GM12878 (cell line): ENCODE data around the gene FBXL5. TPM values are rescaled to one million over a fixed set of nuclear protein-coding genes. Genes with fewer than 3 reads are reported as not detected.

Experiments
- ATAC-seq: fragments of 200-7000 bp; cut with Tn5 transposase; 3 replicates; pipeline ENCODE4 v1.9.1; 2020; ENCODE audit warnings: mild to moderate bottlenecking, moderate library complexity
- BruUV-seq: library from RNA; stranded (reverse); fragments of 400-500 nt; replicated peaks from 2 replicates; lab custom pipeline; 2021; lab: Mats Ljungman, UMichigan
- CTCF ChIA-PET: fragments of 300-600 bp; sonication (Branson Sonifier 250); formaldehyde crosslinking; extraction: SDS; loops from one replicate; lab custom pipeline; 2021; ENCODE audit warnings: inconsistent platforms; lab: Yijun Ruan, JAX
- POLR2A ChIA-PET: fragments of 350-600 bp; formaldehyde crosslinking; extraction: SDS; loops from one replicate; lab custom pipeline; 2021; ENCODE audit warnings: inconsistent platforms; lab: Charles Lee
- RAD21 ChIA-PET: fragments of 300-600 bp; sonication (Branson Sonifier 250); formaldehyde crosslinking; loops from one replicate; lab custom pipeline; 2023; ENCODE audit warnings: antibody characterized with exemption; ENCODE audit not compliant: unreplicated experiment; lab: Charles Lee
- SMC1A ChIA-PET: fragments of 300-600 bp; sonication (Branson Sonifier 250); formaldehyde crosslinking; loops from one replicate; lab custom pipeline; 2023; ENCODE audit not compliant: unreplicated experiment, uncharacterized antibody; lab: Charles Lee
- DNase-seq: peaks from one replicate; pipeline ENCODE4 v3.0.0-alpha.2; 2011; ENCODE audit warnings: low read depth, low spot score
- FAIRE-seq: peaks from 3 replicates; lab custom pipeline; 2011; peaks lifted over from hg19 to GRCh38; lab: Jason Lieb, UNC
- H2AFZ ChIP-seq: 2 replicates; pipeline ENCODE4 v1.6.0; 2011; ENCODE audit warnings: low read depth, low read length, control low read depth; ENCODE audit not compliant: control insufficient read depth
- H3K27ac ChIP-seq: 2 replicates; pipeline ENCODE4 v1.5.1; 2011; ENCODE audit warnings: control low read depth; ENCODE audit not compliant: control insufficient read depth, insufficient read depth
- H3K27me3 ChIP-seq, 2 experiments: replicated peaks in 1 of 2; 2 replicates each; pipeline versions ENCODE4 v1.6.0 to v1.6.1; 2011; ENCODE audit warnings: low read length in 1 of 2; ENCODE audit not compliant: control insufficient read depth in 2 of 2, insufficient read depth in 2 of 2
- H3K36me3 ChIP-seq, 2 experiments: 2 replicates each; pipeline ENCODE4 v1.5.1; 2011; ENCODE audit warnings: low read length in 1 of 2; ENCODE audit not compliant: control insufficient read depth in 2 of 2, insufficient read depth in 2 of 2
- H3K4me1 ChIP-seq: 2 replicates; pipeline ENCODE4 v1.6.1; 2011; ENCODE audit warnings: mild to moderate bottlenecking, low read length, moderate library complexity, mixed read lengths; ENCODE audit not compliant: control insufficient read depth, insufficient read depth
- H3K4me2 ChIP-seq: 2 replicates; pipeline ENCODE4 v1.6.0; 2011; ENCODE audit warnings: control low read depth; ENCODE audit not compliant: control insufficient read depth, insufficient read depth
- H3K4me3 ChIP-seq: fragments of 200-600 bp; sonication (generic); 2 replicates; pipeline ENCODE4 v1.5.1; 2016
- H3K79me2 ChIP-seq: 2 replicates; pipeline ENCODE4 v1.6.0; 2011; ENCODE audit warnings: low read length; ENCODE audit not compliant: control insufficient read depth, insufficient read depth
- H3K9ac ChIP-seq: 2 replicates; pipeline ENCODE4 v1.8.0; 2011; ENCODE audit warnings: low read length, control low read depth, mixed read lengths; ENCODE audit not compliant: control insufficient read depth, insufficient read depth
- H3K9me3 ChIP-seq: replicated peaks from 3 replicates; pipeline ENCODE4 v1.5.1; 2011; ENCODE audit warnings: mild to moderate bottlenecking, low read length; ENCODE audit not compliant: control insufficient read depth, insufficient read depth
- H4K20me1 ChIP-seq: 2 replicates; pipeline ENCODE4 v1.6.0; 2011; ENCODE audit not compliant: control insufficient read depth, insufficient read depth
- ATF7 ChIP-seq: fragments of 450-650 bp; IDR thresholded peaks from 2 replicates; pipeline ENCODE4 v1.6.1; 2016; ENCODE audit warnings: low read depth, mild to moderate bottlenecking
- BMI1 ChIP-seq: fragments of 450-650 bp; IDR thresholded peaks from 2 replicates; pipeline ENCODE4 v1.6.1; 2016; ENCODE audit warnings: mild to moderate bottlenecking, moderate library complexity, borderline replicate concordance
- CHD2 ChIP-seq: IDR thresholded peaks from 2 replicates; pipeline ENCODE4 v1.6.1; 2011; ENCODE audit warnings: low read depth, low read length, improper control_type of control experiment, borderline replicate concordance
- CHD4 ChIP-seq: fragments of 200-600 bp; sonication (generic); IDR thresholded peaks from 2 replicates; pipeline ENCODE4 v1.6.1; 2016; ENCODE audit warnings: mild to moderate bottlenecking
- LARP7 ChIP-seq: fragments of 450-650 bp; IDR thresholded peaks from 2 replicates; pipeline ENCODE4 v1.6.1; 2017; ENCODE audit warnings: mild to moderate bottlenecking
- MTA3 ChIP-seq: IDR thresholded peaks from 2 replicates; pipeline ENCODE4 v1.6.1; 2012; ENCODE audit warnings: low read length, inconsistent platforms, borderline replicate concordance
- POU2F2 ChIP-seq: IDR thresholded peaks from 3 replicates; pipeline ENCODE4 v1.6.1; 2011; ENCODE audit warnings: low read depth, mild to moderate bottlenecking, low read length, borderline replicate concordance
- SMARCA5 ChIP-seq: fragments of 450-650 bp; IDR thresholded peaks from 2 replicates; pipeline ENCODE4 v1.6.1; 2017; ENCODE audit warnings: mild to moderate bottlenecking
- SMC3 ChIP-seq: IDR thresholded peaks from 2 replicates; pipeline ENCODE4 v1.6.1; 2011; ENCODE audit warnings: low read length, improper control_type of control experiment, borderline replicate concordance
- SUZ12 ChIP-seq: fragments of 200-600 bp; sonication (generic); IDR thresholded peaks from one replicate; pipeline ENCODE4 v1.6.1; 2018; ENCODE audit warnings: antibody characterized with exemption, mild to moderate bottlenecking; ENCODE audit not compliant: unreplicated experiment
- ZNF207 ChIP-seq: fragments of 450-650 bp; IDR thresholded peaks from 2 replicates; pipeline ENCODE4 v1.6.1; 2014; ENCODE audit warnings: antibody characterized with exemption, mild to moderate bottlenecking, borderline replicate concordance
- ZSCAN29 ChIP-seq: fragments of 450-650 bp; IDR thresholded peaks from 2 replicates; pipeline ENCODE4 v1.6.1; 2017; ENCODE audit warnings: mild to moderate bottlenecking, moderate library complexity
- WGBS: methylation state at CpG from one replicate; pipeline ENCODE4 v1.1.6; 2016; ENCODE audit warnings: low lambda C conversion rate; ENCODE audit not compliant: insufficient replicate concordance, insufficient coverage; ENCODE audit errors: missing lambda C conversion rate; 5-methylcytosine and 5-hydroxymethylcytosine counted together
- in situ Hi-C: fragments of 300-500 bp; cut with MboI; formaldehyde crosslinking; loops from 9 replicates; pipeline ENCODE4 v1.14.3; 2018; ENCODE audit warnings: mixed read lengths
- intact Hi-C: fragments of 100-400 bp; cut with micrococcal nuclease; formaldehyde crosslinking; loops from one replicate; pipeline ENCODE4 v1.14.2; 2022; ENCODE audit not compliant: unreplicated experiment
- polyA plus RNA-seq, 11 experiments: library from polyadenylated mRNA; depleted of rRNA in 4 of 11; unstranded in 6 of 11; stranded (reverse) in 5 of 11; fragments of >200 nt; fragmentation: Nextera tagmentation in 4 of 11; fragmentation: Illumina TruSeq in 1 of 11; extraction: Ambion mirVana in 4 of 11; extraction: Trizol in 1 of 11; gene quantifications; 1 replicate in 1 of 11; 2 replicates in 10 of 11; pipeline versions ENCODE4 v1.2.1 to v1.2.3, GENCODE V29; 2011 to 2016; ENCODE audit warnings: inconsistent platforms in 2 of 11, missing spikeins in 2 of 11, low read depth in 1 of 11
- total RNA-seq, 4 experiments: library from RNA; depleted of rRNA in 3 of 4; stranded (reverse); fragments of >200 nt in 3 of 4; fragmentation: Illumina TruSeq in 1 of 4; extraction: Trizol in 1 of 4; gene quantifications; 2 replicates each; pipeline versions ENCODE4 v1.2.1 to v1.2.3, GENCODE V29; 2013 to 2021

The FBXL5 gene
- total and polyA plus RNA-seq, 10 of the 15 experiments (the other 5 are each of a cell fraction or from before 2014, with no cell fraction given): 10.1 to 46.2 (median 32.7) TPM

GRCh38 chr4:15658136-15658770 lies 3.1 kb upstream of the FBXL5 start:
- no peaks in the 10 kb centered on the region for H3K9me3 ChIP-seq
- no peak overlapping the region for H3K27ac ChIP-seq
- BruUV-seq: no TSS peak
- CTCF ChIA-PET: interaction anchor here (1.0 to 1.6 kb wide), 2 partner anchors 12 to 17 kb away, joined by 3 to 7 read pairs; no protein-coding TSS in a partner anchor
- SMC1A ChIA-PET: no interaction called here
- no peak for ATAC-seq
- no peak overlapping the region for H3K4me3 ChIP-seq
- H2AFZ ChIP-seq: no peak overlapping the region
- TF ChIP-seq BMI1: no peak
- TF ChIP-seq LARP7: no peak
- no peak for TF ChIP-seq CHD2
- TF ChIP-seq SMC3: no peak
- no peak for TF ChIP-seq POU2F2
- TF ChIP-seq SUZ12: no peak
- no peak for TF ChIP-seq SMARCA5
- TF ChIP-seq ZSCAN29: no peak
- TF ChIP-seq CHD4: no peak
- TF ChIP-seq MTA3: no peak
- TF ChIP-seq ATF7: no peak
- no peak for TF ChIP-seq ZNF207
- TF ChIP-seq, all 136 proteins: peak for 0
- no peak for FAIRE-seq
- Histone ChIP-seq H4K20me1 (no peaks in the 10 kb centered on the region), H3K4me1 (peaks cover 3% of the 10 kb centered on the region; the same call in 1 of the 2 replicates), H3K4me2 (no peak overlapping the region), H3K27me3 (no peaks in the 10 kb centered on the region), H3K9ac (no peak overlapping the region), H3K36me3 (no peaks in the 10 kb centered on the region), H3K79me2 (peaks cover 19% of the 10 kb centered on the region)
- intact Hi-C loops (loop anchor here (10.0 kb wide), 2 partner anchors 117 to 1493 kb away; partner anchors contain the start of gene CD38), in situ Hi-C loops (loop anchor here (10.0 kb wide), 1 partner anchor 653 kb away; the partner anchor contains the start of gene CPEB2)
- 100% methylated on average over 4 of the region's 4 CpGs for WGBS
- no peak for DNase-seq
- POLR2A ChIA-PET: interaction anchor here (0.7 to 1.6 kb wide), 2 partner anchors 16 to 17 kb away, joined by 3 to 6 read pairs; no protein-coding TSS in a partner anchor
- RAD21 ChIA-PET: interaction anchor here (1.6 kb wide), 1 partner anchor 20 kb away, joined by 6 read pairs; no protein-coding TSS in a partner anchor
